Pancreas (tissue), 10 donors: ENCODE measurements around the gene ECHS1. TPM values are rescaled to one million over a fixed set of nuclear protein-coding genes. Genes with fewer than 3 reads are reported as not detected.

Experiments
- ATAC-seq, 4 donors: fragments of 200-7000 bp; cut with Tn5 transposase; one replicate each; pipeline versions ENCODE4 v1.8.0 to v1.9.1; 2020; ENCODE audit warnings: mild to moderate bottlenecking in 4 of 4, moderate library complexity in 4 of 4
- DNase-seq, 6 donors: peaks; one replicate each; pipeline ENCODE4 v3.0.0-alpha.2; 2020
- FAIRE-seq: peaks from 2 replicates; lab custom pipeline; 2012; peaks lifted over from hg19 to GRCh38; lab: Jason Lieb, UNC
- H3K27ac ChIP-seq, 4 donors: fragments of 200-600 bp; sonication (generic); 1 replicate in 3 of 4; 2 replicates in 1 of 4; pipeline versions ENCODE4 v1.5.0 to v1.8.0; 2020
- H3K27me3 ChIP-seq, 4 donors: fragments of 200-600 bp; one replicate each; pipeline ENCODE4 v1.8.0; 2021
- H3K36me3 ChIP-seq, 3 donors: fragments of 200-600 bp; sonication (generic) in 1 of 3; one replicate each; pipeline versions ENCODE4 v1.5.0 to v1.8.0; 2020 to 2021
- H3K4me1 ChIP-seq, 3 donors: fragments of 200-600 bp; one replicate each; pipeline ENCODE4 v1.8.0; 2021
- H3K4me3 ChIP-seq, 4 donors: fragments of 200-600 bp; sonication (generic) in 2 of 4; one replicate each; pipeline versions ENCODE4 v1.5.0 to v1.8.0; 2020 to 2021
- H3K9me3 ChIP-seq, 4 donors: fragments of 200-600 bp; one replicate each; pipeline ENCODE4 v1.8.0; 2021
- CTCF ChIP-seq, 4 donors: fragments of 200-600 bp; sonication (generic) in 3 of 4; IDR thresholded peaks; one replicate each; pipeline versions ENCODE4 v1.5.0 to v1.8.0; 2021; ENCODE audit warnings: antibody characterized with exemption in 4 of 4
- WGBS, 2 donors: extraction: QIAGEN DNeasy Blood & Tissue Kit; methylation state at CpG; one replicate each; pipeline ENCODE4 v1.1.7; 2013; 5-methylcytosine and 5-hydroxymethylcytosine counted together
- intact Hi-C, 3 donors: fragments of 100-400 bp; cut with DNase I; formaldehyde crosslinking; loops; one replicate each; pipeline versions ENCODE4 v1.11.1 to v1.14.2; 2022
- polyA plus RNA-seq, 2 donors: library from polyadenylated mRNA; stranded (reverse); fragments of 200-250 nt; gene quantifications; one replicate each; pipeline ENCODE4 v1.2.3, GENCODE V29; 2013
- total RNA-seq, 6 donors: library from RNA; stranded (reverse); fragmentation: NEBNext Ultra II Directional in 4 of 6; extraction: Animal tissue kit (Norgen Biotek cat#: 25700) in 4 of 6; gene quantifications; one replicate each; pipeline versions ENCODE4 v1.2.1 to v1.2.4, GENCODE V29; 2021 to 2023
- donor health status: healthy with polysubstance abuse.
- donor health status: DM: no; HTN: no; CAD: no; lungs with moderate emphysema.
- donor health status: DM: no; HTN: no; CAD: no.
- donor health status: control.
- donor health status: control.
- donor health status: Bipolar disorder and iron deficiency.
- donor health status: DM: yes; HTN: yes; CAD: no.
- donor health status: DM: no; HTN: no; CAD: no.
- donor health status: DM: no; HTN: no; CAD: no.
- donor health status: DM: yes; HTN: yes; CAD: no.

The ECHS1 gene
- total and polyA plus RNA-seq, 8 donors = 32.4 to 69.2 (median 37.8) TPM

GRCh38 chr10:133316266-133316665 is 56.9 kb downstream of the ECHS1 start:
- WGBS, 2 donors = 86 to 92% methylated on average over 9 of the region's 9 CpGs
- H3K27me3 ChIP-seq = no peaks in the 10 kb centered on the region
- no peaks in the 10 kb centered on the region for H3K4me1 ChIP-seq
- TF ChIP-seq CTCF (IDR thresholded peaks at IDR 0.05) = no peak
- ATAC-seq (no peak), DNase-seq (no peak), FAIRE-seq (no peak)
- H3K27ac ChIP-seq = no peak overlapping the region
- intact Hi-C loops = no loop called here
- no peak overlapping the region for H3K4me3 ChIP-seq
- H3K36me3 ChIP-seq = peaks cover 0 to 11% (median 4%) of the 10 kb centered on the region in 3 donors
- H3K9me3 ChIP-seq = no peaks in the 10 kb centered on the region

- Histone ChIP-seq H3K4me3 (no peak overlapping the region), H3K36me3 (peaks cover 0 to 11% (median 4%) of the 10 kb centered on the region in 3 donors), H3K27me3 (no peaks in the 10 kb centered on the region), H3K9me3 (no peaks in the 10 kb centered on the region), H3K4me1 (no peaks in the 10 kb centered on the region), H3K27ac (no peak overlapping the region)
- TF ChIP-seq CTCF (IDR thresholded peaks at IDR 0.05) = no peak
- WGBS, 2 donors = 86 to 88% methylated on average over 5 of the region's 5 CpGs
- ATAC-seq = no peak
- no peak for FAIRE-seq
- no peak for DNase-seq
- intact Hi-C loops = no loop called here
These were observed 57.3 kb downstream of the ECHS1 start for GRCh38 chr10:133315847-133316246.

- Histone ChIP-seq H3K9me3 (no peaks in the 10 kb centered on the region), H3K36me3 (peaks cover 0 to 11% (median 4%) of the 10 kb centered on the region in 3 donors), H3K4me3 (no peak overlapping the region), H3K27me3 (no peaks in the 10 kb centered on the region), H3K4me1 (peaks cover 0 to under 1% (median under 1%) of the 10 kb centered on the region in 3 donors), H3K27ac (no peak overlapping the region)
- WGBS, 2 donors = 87 to 91% methylated on average over 12 of the region's 12 CpGs
- no peak for FAIRE-seq
- intact Hi-C loops = no loop called here
- ATAC-seq = no peak
- TF ChIP-seq CTCF (IDR thresholded peaks at IDR 0.05) = no peak
- no peak for DNase-seq
These were observed 58.2 kb downstream of the ECHS1 start for GRCh38 chr10:133314911-133315310.

GRCh38 chr10:133313192-133313591 is 60.0 kb downstream of the ECHS1 start:
- FAIRE-seq = no peak

More at GRCh38 chr10:133313192-133313591, 60.0 kb downstream of the ECHS1 start:
- 61 to 73% methylated on average over 4 of the region's 4 CpGs for WGBS, 2 donors
- Histone ChIP-seq H3K9me3 (no peaks in the 10 kb centered on the region), H3K27ac (no peak overlapping the region), H3K27me3 (no peaks in the 10 kb centered on the region), H3K4me3 (no peak overlapping the region), H3K4me1 (peaks cover 3 to 6% (median 6%) of the 10 kb centered on the region in 3 donors), H3K36me3 (peaks cover 0 to 11% (median 4%) of the 10 kb centered on the region in 3 donors)
- TF ChIP-seq CTCF (IDR thresholded peaks at IDR 0.05) = no peak
- intact Hi-C loops = no loop called here
- DNase-seq (peak in 2 of 6 donors; percentile 21 to 41), ATAC-seq (no peak)
